GM18870 (cell line): ENCODE results near the gene LURAP1L.
A peak's percentile ranks its signal among the peaks of the same experiment; 100 is the strongest.
"Not testable (repeated sequence)": the region's sequence is repeated elsewhere in the genome, so short reads cannot be mapped to it uniquely, and the experiment has no call there.

Experiments
- ATAC-seq: cut with Tn5 transposase; IDR thresholded peaks from one replicate; pipeline ENCODE4 v1.9.1; 2021; ENCODE audit warnings: moderate library complexity; ENCODE audit not compliant: unreplicated experiment

Gene LURAP1L

GRCh38 chr9:12854221-12854620 lies 79.4 kb downstream of the LURAP1L start:
- ATAC-seq, result peak; percentile 66

GRCh38 chr9:12855066-12855465 lies 80.2 kb downstream of the LURAP1L start:
- ATAC-seq, result no peak

- no peak for ATAC-seq
These were observed 81.8 kb downstream of the LURAP1L start for GRCh38 chr9:12856603-12857002.

- ATAC-seq, result no peak
These were observed 85.0 kb downstream of the LURAP1L start for GRCh38 chr9:12859704-12860251.

DNA sequence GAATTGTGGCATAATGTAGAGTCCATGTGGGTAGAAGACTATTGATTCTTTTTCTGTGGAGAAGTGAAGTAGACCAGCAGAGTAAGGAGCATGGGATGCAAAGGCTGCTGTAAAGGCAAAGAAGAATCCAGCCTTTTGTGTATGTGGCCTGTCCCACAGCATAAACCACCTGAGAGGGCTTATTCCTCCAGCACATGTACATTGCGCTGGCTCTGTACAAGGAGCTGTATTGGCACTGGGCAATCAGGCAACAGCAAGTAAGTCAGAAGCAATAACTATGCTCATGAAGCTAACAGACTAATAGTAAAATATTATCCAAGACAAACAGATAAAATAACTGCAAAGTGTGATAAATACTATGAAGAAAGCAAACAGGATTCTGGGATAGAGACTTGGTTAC lies 86.2 kb downstream of the LURAP1L start:
- ATAC-seq, result no peak

DNA sequence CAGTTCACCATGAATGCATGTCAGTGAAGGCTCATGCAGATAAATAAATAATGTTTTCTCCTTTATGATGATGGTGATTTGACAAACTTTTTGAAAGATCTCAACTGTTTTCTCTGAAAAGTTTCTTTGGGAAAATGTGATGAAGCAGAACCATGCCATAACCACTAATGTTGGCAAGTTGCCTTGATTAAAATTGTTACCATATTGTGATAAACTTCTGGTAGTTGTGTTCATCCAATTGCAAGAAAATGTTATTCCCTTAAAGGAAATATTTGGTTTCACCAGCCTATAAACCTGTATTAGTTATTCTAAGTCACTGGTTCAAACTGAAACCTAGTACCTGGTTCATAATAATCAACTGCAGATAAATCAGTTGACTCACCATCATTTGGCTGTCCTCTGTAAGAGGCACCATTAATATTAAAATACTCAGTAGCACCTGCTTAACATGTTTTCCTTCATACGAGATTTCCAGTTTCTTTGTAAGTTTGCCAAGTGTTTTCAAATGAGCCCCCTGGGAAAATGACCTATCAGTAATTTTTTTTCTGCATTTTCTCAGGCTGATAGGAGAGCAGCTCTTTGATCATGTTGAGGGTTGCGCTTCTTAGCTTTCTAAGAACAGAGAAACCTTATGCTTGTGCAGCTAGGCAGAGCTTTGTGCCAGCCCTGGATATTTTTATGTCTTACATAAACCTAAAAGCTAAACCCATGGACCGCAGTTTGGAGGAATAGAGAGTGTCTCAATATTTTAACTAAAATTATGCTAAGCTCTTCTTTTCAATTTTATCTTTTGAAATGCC lies 88.0 kb downstream of the LURAP1L start:
- no peak for ATAC-seq

DNA sequence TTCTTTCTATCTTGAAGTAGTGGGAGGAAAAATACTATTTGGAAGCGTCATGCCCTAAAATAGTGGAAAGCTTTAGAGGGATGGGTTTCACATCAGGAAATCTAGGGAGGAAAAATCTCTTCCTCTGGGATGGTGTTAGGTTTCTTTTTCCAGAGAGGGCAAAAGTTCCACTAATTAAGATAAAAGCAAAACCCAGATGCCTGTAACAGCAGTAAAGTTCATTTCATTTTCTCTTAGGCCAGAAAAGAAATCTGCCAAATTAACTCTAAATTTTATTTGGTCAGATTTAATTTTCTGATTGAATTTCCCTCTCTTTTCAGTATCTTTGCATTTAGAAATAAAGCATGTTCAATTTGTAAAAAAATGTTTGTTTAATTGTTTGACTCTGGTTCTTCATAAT lies 88.8 kb downstream of the LURAP1L start:
- no peak for ATAC-seq

GRCh38 chr9:12865380-12865779 lies 90.6 kb downstream of the LURAP1L start:
- ATAC-seq, result not testable (repeated sequence)
